H9 (cell line): ENCODE measurements around the gene MRTFA. TPM values are rescaled to one million over a fixed set of nuclear protein-coding genes. Genes with fewer than 3 reads are reported as not detected.

Experiments
- DNase-seq: peaks from one replicate; pipeline ENCODE4 v3.0.0-alpha.2; 2017
- H2AFZ ChIP-seq: one replicate; pipeline ENCODE4 v1.6.1; 2013; ENCODE audit warnings: mild to moderate bottlenecking, low read length, control low read depth, moderate library complexity
- H2AK5ac ChIP-seq: 2 replicates; pipeline ENCODE4 v1.6.1; 2013; ENCODE audit warnings: low read length, control low read depth, mixed read lengths; ENCODE audit not compliant: insufficient read length
- H2BK120ac ChIP-seq: one replicate; pipeline ENCODE4 v1.6.1; 2013; ENCODE audit warnings: low read depth, mild to moderate bottlenecking, low read length, control low read depth, inconsistent platforms; ENCODE audit not compliant: poor library complexity, severe bottlenecking
- H2BK12ac ChIP-seq: 2 replicates; pipeline ENCODE4 v1.6.1; 2013; ENCODE audit warnings: low read length, control low read depth, mixed read lengths, low read depth; ENCODE audit not compliant: insufficient read length
- H2BK15ac ChIP-seq: 2 replicates; pipeline ENCODE4 v1.6.1; 2013; ENCODE audit warnings: low read depth, low read length, control low read depth
- H2BK20ac ChIP-seq: one replicate; pipeline ENCODE4 v1.6.1; 2013; ENCODE audit warnings: low read depth, mild to moderate bottlenecking, low read length, control low read depth, inconsistent platforms; ENCODE audit not compliant: poor library complexity, severe bottlenecking
- H2BK5ac ChIP-seq: 2 replicates; pipeline ENCODE4 v1.6.1; 2013; ENCODE audit warnings: low read length, control low read depth, mixed read lengths; ENCODE audit not compliant: insufficient read length
- H3K14ac ChIP-seq: 2 replicates; pipeline ENCODE4 v1.6.1; 2013; ENCODE audit warnings: low read length, control low read depth; ENCODE audit not compliant: insufficient read depth
- H3K18ac ChIP-seq: 2 replicates; pipeline ENCODE4 v1.6.1; 2013; ENCODE audit warnings: low read depth, mild to moderate bottlenecking, mixed read lengths, low read length, control low read depth; ENCODE audit not compliant: insufficient read length
- H3K23ac ChIP-seq: 2 replicates; pipeline ENCODE4 v1.6.1; 2013; ENCODE audit warnings: low read length, control low read depth, mixed read lengths, low read depth; ENCODE audit not compliant: insufficient read length
- H3K23me2 ChIP-seq: 2 replicates; pipeline ENCODE4 v1.6.1; 2013; ENCODE audit warnings: low read depth, mild to moderate bottlenecking, mixed read lengths, low read length, control low read depth; ENCODE audit not compliant: insufficient read length, poor library complexity, severe bottlenecking
- H3K27ac ChIP-seq: 2 replicates; pipeline ENCODE4 v1.5.1; 2013; ENCODE audit warnings: low read length, control low read depth, mixed read lengths, low read depth; ENCODE audit not compliant: insufficient read length
- H3K27me3 ChIP-seq: 2 replicates; pipeline ENCODE4 v1.6.1; 2013; ENCODE audit warnings: low read length, control low read depth, inconsistent platforms; ENCODE audit not compliant: insufficient read depth
- H3K4ac ChIP-seq: 2 replicates; pipeline ENCODE4 v1.6.1; 2013; ENCODE audit warnings: low read depth, mild to moderate bottlenecking, control low read depth, inconsistent platforms, low read length, moderate library complexity
- H3K4me1 ChIP-seq: 2 replicates; pipeline ENCODE4 v1.6.1; 2013; ENCODE audit warnings: low read length, control low read depth, inconsistent platforms; ENCODE audit not compliant: insufficient read depth
- H3K4me2 ChIP-seq: 2 replicates; pipeline ENCODE4 v1.6.1; 2013; ENCODE audit warnings: low read length, control low read depth, mixed read lengths; ENCODE audit not compliant: insufficient read length, insufficient read depth
- H3K56ac ChIP-seq: 2 replicates; pipeline ENCODE4 v1.6.1; 2013; ENCODE audit warnings: low read depth, mild to moderate bottlenecking, mixed read lengths, low read length, control low read depth; ENCODE audit not compliant: insufficient read length
- H3K79me1 ChIP-seq: 2 replicates; pipeline ENCODE4 v1.6.1; 2013; ENCODE audit warnings: low read depth, mild to moderate bottlenecking, moderate library complexity, low read length, control low read depth, inconsistent platforms; ENCODE audit not compliant: insufficient read depth, poor library complexity, severe bottlenecking
- H3K79me2 ChIP-seq: 2 replicates; pipeline ENCODE4 v1.6.1; 2013; ENCODE audit warnings: low read length, control low read depth, inconsistent platforms; ENCODE audit not compliant: insufficient read depth
- H3K9ac ChIP-seq: 2 replicates; pipeline ENCODE4 v1.6.1; 2013; ENCODE audit warnings: low read length, control low read depth, mixed read lengths; ENCODE audit not compliant: insufficient read length; ENCODE audit errors: extremely low read depth
- H3K9me3 ChIP-seq: one replicate; pipeline ENCODE4 v1.6.1; 2013; ENCODE audit warnings: low read depth, low read length, inconsistent platforms; ENCODE audit not compliant: control insufficient read depth
- H3T11ph ChIP-seq: one replicate; pipeline ENCODE4 v1.6.1; 2013; ENCODE audit warnings: mild to moderate bottlenecking, low read length, control low read depth, inconsistent platforms
- H4K20me1 ChIP-seq: one replicate; pipeline ENCODE4 v1.6.1; 2013; ENCODE audit not compliant: control insufficient read depth, insufficient read length, insufficient read depth
- H4K5ac ChIP-seq: 2 replicates; pipeline ENCODE4 v1.6.1; 2013; ENCODE audit warnings: low read depth, mild to moderate bottlenecking, mixed read lengths, low read length, control low read depth; ENCODE audit not compliant: insufficient read length
- H4K8ac ChIP-seq: replicated peaks from 2 replicates; pipeline ENCODE4 v1.6.1; 2013; ENCODE audit warnings: low read length, control low read depth, mixed read lengths, low read depth; ENCODE audit not compliant: insufficient read length
- H4K91ac ChIP-seq: 2 replicates; pipeline ENCODE4 v1.6.1; 2013; ENCODE audit warnings: low read depth, mild to moderate bottlenecking, moderate library complexity, mixed read lengths, low read length, control low read depth; ENCODE audit not compliant: insufficient read length
- H3K27ac Mint-ChIP-seq, 3 experiments: 2 replicates in 2 of 3; 3 replicates in 1 of 3; pipeline ENCODE4 v1.8.0; 2020 to 2021; ENCODE audit warnings: mixed read lengths in 3 of 3, mild to moderate bottlenecking in 1 of 3, moderate library complexity in 1 of 3
- H3K27me3 Mint-ChIP-seq: 2 replicates; pipeline ENCODE4 v1.8.0; 2021; ENCODE audit warnings: low read depth, mild to moderate bottlenecking, moderate library complexity, mixed read lengths
- H3K36me3 Mint-ChIP-seq, 3 experiments: 2 replicates in 2 of 3; 3 replicates in 1 of 3; pipeline ENCODE4 v1.8.0; 2020 to 2021; ENCODE audit warnings: low read depth in 3 of 3, mixed read lengths in 3 of 3; ENCODE audit not compliant: insufficient read depth in 1 of 3
- H3K4me1 Mint-ChIP-seq, 2 experiments: 2 replicates each; pipeline ENCODE4 v1.8.0; 2020; ENCODE audit warnings: mixed read lengths in 2 of 2
- H3K4me3 Mint-ChIP-seq, 2 experiments: 2 replicates in 1 of 2; 3 replicates in 1 of 2; pipeline ENCODE4 v1.8.0; 2020 to 2021; ENCODE audit warnings: mild to moderate bottlenecking in 2 of 2, mixed read lengths in 2 of 2, moderate library complexity in 1 of 2
- H3K9me3 Mint-ChIP-seq, 2 experiments: 2 replicates in 1 of 2; 3 replicates in 1 of 2; pipeline ENCODE4 v1.8.0; 2020; ENCODE audit warnings: mild to moderate bottlenecking in 2 of 2, mixed read lengths in 2 of 2, moderate library complexity in 1 of 2
- CTCF ChIP-seq: fragments of 200-600 bp; sonication (generic); conservative IDR thresholded peaks from 3 replicates; pipeline ENCODE4 v1.8.0; 2021; ENCODE audit warnings: antibody characterized with exemption, mild to moderate bottlenecking
- WGBS: extraction: QIAGEN DNeasy Blood & Tissue Kit; methylation state at CpG from one replicate; pipeline ENCODE4 v1.1.7; 2013; ENCODE audit warnings: missing lambda C conversion rate, low lambda C conversion rate, mixed read lengths; ENCODE audit not compliant: insufficient read length; ENCODE audit errors: extremely low coverage; 5-methylcytosine and 5-hydroxymethylcytosine counted together
- total RNA-seq: library from RNA; stranded (reverse); gene quantifications from 2 replicates; pipeline ENCODE4 v1.2.1, GENCODE V29; 2021

The MRTFA gene
- total RNA-seq, 1 experiment from 2014 or later: 38.1 TPM

- H3K18ac ChIP-seq: no peak overlapping the region
- H3K79me2 ChIP-seq: no peaks in the 10 kb centered on the region
- Mint-ChIP-seq H3K4me3 (no peak overlapping the region), H3K4me1 (peaks cover 9 to 15% of the 10 kb centered on the region in 2 experiments), H3K27me3 (no peaks in the 10 kb centered on the region), H3K36me3 (peaks cover 2 to 43% (median 36%) of the 10 kb centered on the region in 3 experiments; a peak in 5 of 7 replicates), H3K9me3 (no peaks in the 10 kb centered on the region), H3K27ac (peak overlapping the region in 2 of 3 experiments; percentile 32 to 91; a peak in 2 of 7 replicates)
- H4K91ac ChIP-seq: no peak overlapping the region
- no peak overlapping the region for H2BK15ac ChIP-seq
- H2BK120ac ChIP-seq: no peak overlapping the region
- H4K20me1 ChIP-seq: no peaks in the 10 kb centered on the region
- no peaks in the 10 kb centered on the region for H3K23me2 ChIP-seq
- H2BK20ac ChIP-seq: no peak overlapping the region
- H3K14ac ChIP-seq: no peak overlapping the region
- no peaks in the 10 kb centered on the region for H3K27me3 ChIP-seq
- H3K79me1 ChIP-seq: no peaks in the 10 kb centered on the region
- TF ChIP-seq CTCF: no peak
- H3K4ac ChIP-seq: no peak overlapping the region
- H3K9ac ChIP-seq: no peak overlapping the region
- no peak overlapping the region for H4K8ac ChIP-seq
- no peaks in the 10 kb centered on the region for H3K9me3 ChIP-seq
- no peak overlapping the region for H3K4me2 ChIP-seq
- no peak overlapping the region for H3K23ac ChIP-seq
- no peak overlapping the region for H2BK12ac ChIP-seq
- H2BK5ac ChIP-seq: no peak overlapping the region
- WGBS: no CpG with 5 or more reads among the region's 5 CpGs
- H2AK5ac ChIP-seq: no peak overlapping the region
- H3T11ph ChIP-seq: no peak overlapping the region
- H3K56ac ChIP-seq: no peak overlapping the region
- H4K5ac ChIP-seq: no peak overlapping the region
- no peak for DNase-seq
- no peak overlapping the region for H3K27ac ChIP-seq
- no peaks in the 10 kb centered on the region for H3K4me1 ChIP-seq
- H2AFZ ChIP-seq: no peak overlapping the region
These were observed 213.2 kb downstream of the MRTFA start for GRCh38 chr22:40423310-40423688.
